Measurements from ENCODE around the gene IDUA. TPM values are rescaled to one million over a fixed set of nuclear protein-coding genes. Genes with fewer than 3 reads are reported as not detected.

The IDUA gene
- total and polyA plus RNA-seq, 10 of the 15 experiments (the other 5 are each of a cell fraction or from before 2014, with no cell fraction given) = 0.05 to 7.6 (median 1.4) TPM; not detected in 1

DNA sequence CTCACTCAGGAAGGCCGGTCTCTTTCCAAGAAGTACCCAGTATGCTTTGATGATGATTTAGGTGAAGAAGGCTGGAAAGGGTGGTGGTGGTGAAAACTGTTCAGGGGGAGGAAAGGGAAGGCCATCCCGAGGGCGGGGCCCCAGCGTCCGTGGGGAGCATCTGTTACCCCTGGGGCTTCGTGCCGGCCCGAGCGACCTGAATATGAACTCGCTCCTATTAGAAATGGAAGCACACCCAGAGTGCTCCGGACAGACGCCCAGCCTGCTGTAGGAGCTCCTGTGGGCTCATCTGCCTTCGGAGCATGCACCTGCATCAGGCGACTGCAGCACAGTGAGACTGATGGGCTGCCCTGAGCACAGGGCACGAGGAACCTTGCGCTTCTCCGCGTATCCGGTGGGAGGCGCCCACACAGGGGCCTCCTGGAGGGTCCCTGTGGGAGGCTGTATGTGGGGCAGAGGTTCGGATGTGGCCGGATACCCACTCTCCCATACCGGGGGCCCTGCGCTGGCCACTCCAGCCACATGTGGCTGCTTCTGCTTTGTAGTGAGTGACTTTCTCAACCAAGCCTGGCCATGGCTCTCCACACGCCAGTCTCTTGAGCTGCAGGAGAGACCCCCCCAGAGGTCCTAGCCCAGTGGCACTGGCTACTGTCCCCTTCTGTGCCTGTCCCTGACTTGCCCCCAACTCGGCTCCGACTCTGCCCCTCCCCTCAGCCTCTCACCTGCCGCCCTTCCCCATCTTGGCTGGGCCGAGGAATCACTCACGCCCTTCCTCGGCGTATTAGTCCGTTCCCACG is 61.3 kb downstream of the IDUA start:
- no peak overlapping the region for H3K4me3 ChIP-seq
- CTCF ChIA-PET = no interaction called here
- in situ Hi-C loops (cut with MboI) (no loop called here), intact Hi-C loops (cut with micrococcal nuclease; ENCODE audit: unreplicated experiment) (no loop called here)
- ATAC-seq (no peak), DNase-seq (ENCODE audit: low read depth, low spot score) (no peak), FAIRE-seq (no peak)
- H3K36me3 ChIP-seq (ENCODE audit: control insufficient read depth in 2 of 2, insufficient read depth in 2 of 2, low read length in 1 of 2) = no peaks in the 10 kb centered on the region
- H2AFZ ChIP-seq (ENCODE audit: control insufficient read depth, low read depth, low read length) = no peak overlapping the region
- H3K4me2 ChIP-seq (ENCODE audit: control insufficient read depth, insufficient read depth) = no peak overlapping the region
- TF ChIP-seq TCF12 (IDR thresholded peaks at IDR 0.05; ENCODE audit: low read depth, low read length) (no peak), CHD2 (IDR thresholded peaks at IDR 0.05; ENCODE audit: borderline replicate concordance, low read depth, low read length) (no peak)
- peaks cover 1% of the 10 kb centered on the region; the same call in 1 of the 3 replicates for H3K9me3 ChIP-seq (replicated peaks; ENCODE audit: control insufficient read depth, insufficient read depth, low read length)
- SMC1A ChIA-PET (ENCODE audit: uncharacterized antibody, unreplicated experiment) = no interaction called here
- RAD21 ChIA-PET (ENCODE audit: unreplicated experiment) = no interaction called here
- no peak overlapping the region for H3K27ac ChIP-seq (ENCODE audit: control insufficient read depth, insufficient read depth)
- WGBS (ENCODE audit: insufficient coverage, insufficient replicate concordance, low lambda C conversion rate, missing lambda C conversion rate) = 62% methylated on average over 31 of the region's 34 CpGs
- no peaks in the 10 kb centered on the region for H3K4me1 ChIP-seq (ENCODE audit: control insufficient read depth, insufficient read depth, low read length)
- H3K9ac ChIP-seq (ENCODE audit: control insufficient read depth, insufficient read depth, low read length) = no peak overlapping the region
- POLR2A ChIA-PET = no interaction called here
- BruUV-seq (replicated peaks) = no TSS peak
- H3K27me3 ChIP-seq (replicated peaks in 1 of 2; ENCODE audit: control insufficient read depth in 2 of 2, insufficient read depth in 2 of 2, low read length in 1 of 2) = no peaks in the 10 kb centered on the region
- H3K79me2 ChIP-seq (ENCODE audit: control insufficient read depth, insufficient read depth, low read length) = no peaks in the 10 kb centered on the region
- H4K20me1 ChIP-seq (ENCODE audit: control insufficient read depth, insufficient read depth) = no peaks in the 10 kb centered on the region

GRCh38 chr4:1048773-1049590 is 62.1 kb downstream of the IDUA start:
- Histone ChIP-seq H3K27me3 (replicated peaks in 1 of 2; ENCODE audit: control insufficient read depth in 2 of 2, insufficient read depth in 2 of 2, low read length in 1 of 2) (no peaks in the 10 kb centered on the region), H3K4me2 (ENCODE audit: control insufficient read depth, insufficient read depth) (no peak overlapping the region), H3K4me3 (no peak overlapping the region), H4K20me1 (ENCODE audit: control insufficient read depth, insufficient read depth) (no peaks in the 10 kb centered on the region), H3K79me2 (ENCODE audit: control insufficient read depth, insufficient read depth, low read length) (no peaks in the 10 kb centered on the region), H2AFZ (ENCODE audit: control insufficient read depth, low read depth, low read length) (no peak overlapping the region), H3K4me1 (ENCODE audit: control insufficient read depth, insufficient read depth, low read length) (no peaks in the 10 kb centered on the region), H3K9me3 (replicated peaks; ENCODE audit: control insufficient read depth, insufficient read depth, low read length) (peaks cover 1% of the 10 kb centered on the region; the same call in 1 of the 3 replicates), H3K9ac (ENCODE audit: control insufficient read depth, insufficient read depth, low read length) (no peak overlapping the region), H3K36me3 (ENCODE audit: control insufficient read depth in 2 of 2, insufficient read depth in 2 of 2, low read length in 1 of 2) (no peaks in the 10 kb centered on the region), H3K27ac (ENCODE audit: control insufficient read depth, insufficient read depth) (no peak overlapping the region)
- ATAC-seq = no peak
- DNase-seq (ENCODE audit: low read depth, low spot score) = no peak
- no peak for FAIRE-seq
- intact Hi-C loops (cut with micrococcal nuclease; ENCODE audit: unreplicated experiment) = no loop called here
- BruUV-seq (replicated peaks) = no TSS peak
- CTCF ChIA-PET = no interaction called here
- WGBS (ENCODE audit: insufficient coverage, insufficient replicate concordance, low lambda C conversion rate, missing lambda C conversion rate) = 22% methylated on average over 16 of the region's 16 CpGs
- POLR2A ChIA-PET = no interaction called here
- in situ Hi-C loops (cut with MboI) = no loop called here
- SMC1A ChIA-PET (ENCODE audit: uncharacterized antibody, unreplicated experiment) = no interaction called here
- RAD21 ChIA-PET (ENCODE audit: unreplicated experiment) = no interaction called here
- TF ChIP-seq ELK1 (IDR thresholded peaks at IDR 0.05; ENCODE audit: low read depth, low read length) (no peak), RB1 (IDR thresholded peaks at IDR 0.05; ENCODE audit: borderline replicate concordance) (no peak), STAT3 (IDR thresholded peaks at IDR 0.05; ENCODE audit: low read depth, low read length) (no peak)
- TF ChIP-seq, protein P1, sequence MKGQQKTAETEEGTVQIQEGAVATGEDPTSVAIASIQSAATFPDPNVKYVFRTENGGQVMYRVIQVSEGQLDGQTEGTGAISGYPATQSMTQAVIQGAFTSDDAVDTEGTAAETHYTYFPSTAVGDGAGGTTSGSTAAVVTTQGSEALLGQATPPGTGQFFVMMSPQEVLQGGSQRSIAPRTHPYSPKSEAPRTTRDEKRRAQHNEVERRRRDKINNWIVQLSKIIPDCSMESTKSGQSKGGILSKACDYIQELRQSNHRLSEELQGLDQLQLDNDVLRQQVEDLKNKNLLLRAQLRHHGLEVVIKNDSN (IDR thresholded peaks at IDR 0.05; ENCODE audit: borderline replicate concordance, extremely low read length, insufficient read depth, low read depth, low read length) = no peak
- TF ChIP-seq, protein P2, sequence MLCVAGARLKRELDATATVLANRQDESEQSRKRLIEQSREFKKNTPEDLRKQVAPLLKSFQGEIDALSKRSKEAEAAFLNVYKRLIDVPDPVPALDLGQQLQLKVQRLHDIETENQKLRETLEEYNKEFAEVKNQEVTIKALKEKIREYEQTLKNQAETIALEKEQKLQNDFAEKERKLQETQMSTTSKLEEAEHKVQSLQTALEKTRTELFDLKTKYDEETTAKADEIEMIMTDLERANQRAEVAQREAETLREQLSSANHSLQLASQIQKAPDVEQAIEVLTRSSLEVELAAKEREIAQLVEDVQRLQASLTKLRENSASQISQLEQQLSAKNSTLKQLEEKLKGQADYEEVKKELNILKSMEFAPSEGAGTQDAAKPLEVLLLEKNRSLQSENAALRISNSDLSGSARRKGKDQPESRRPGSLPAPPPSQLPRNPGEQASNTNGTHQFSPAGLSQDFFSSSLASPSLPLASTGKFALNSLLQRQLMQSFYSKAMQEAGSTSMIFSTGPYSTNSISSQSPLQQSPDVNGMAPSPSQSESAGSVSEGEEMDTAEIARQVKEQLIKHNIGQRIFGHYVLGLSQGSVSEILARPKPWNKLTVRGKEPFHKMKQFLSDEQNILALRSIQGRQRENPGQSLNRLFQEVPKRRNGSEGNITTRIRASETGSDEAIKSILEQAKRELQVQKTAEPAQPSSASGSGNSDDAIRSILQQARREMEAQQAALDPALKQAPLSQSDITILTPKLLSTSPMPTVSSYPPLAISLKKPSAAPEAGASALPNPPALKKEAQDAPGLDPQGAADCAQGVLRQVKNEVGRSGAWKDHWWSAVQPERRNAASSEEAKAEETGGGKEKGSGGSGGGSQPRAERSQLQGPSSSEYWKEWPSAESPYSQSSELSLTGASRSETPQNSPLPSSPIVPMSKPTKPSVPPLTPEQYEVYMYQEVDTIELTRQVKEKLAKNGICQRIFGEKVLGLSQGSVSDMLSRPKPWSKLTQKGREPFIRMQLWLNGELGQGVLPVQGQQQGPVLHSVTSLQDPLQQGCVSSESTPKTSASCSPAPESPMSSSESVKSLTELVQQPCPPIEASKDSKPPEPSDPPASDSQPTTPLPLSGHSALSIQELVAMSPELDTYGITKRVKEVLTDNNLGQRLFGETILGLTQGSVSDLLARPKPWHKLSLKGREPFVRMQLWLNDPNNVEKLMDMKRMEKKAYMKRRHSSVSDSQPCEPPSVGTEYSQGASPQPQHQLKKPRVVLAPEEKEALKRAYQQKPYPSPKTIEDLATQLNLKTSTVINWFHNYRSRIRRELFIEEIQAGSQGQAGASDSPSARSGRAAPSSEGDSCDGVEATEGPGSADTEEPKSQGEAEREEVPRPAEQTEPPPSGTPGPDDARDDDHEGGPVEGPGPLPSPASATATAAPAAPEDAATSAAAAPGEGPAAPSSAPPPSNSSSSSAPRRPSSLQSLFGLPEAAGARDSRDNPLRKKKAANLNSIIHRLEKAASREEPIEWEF (IDR thresholded peaks at IDR 0.05; ENCODE audit: insufficient replicate concordance, low read depth, low read length) = no peak

Measured in GM12878 (cell line).